HepG2 (cell line): ENCODE measurements around the gene IFNK. TPM values are rescaled to one million over a fixed set of nuclear protein-coding genes. Genes with fewer than 3 reads are reported as not detected.

Source experiments
- ATF2 ChIP-seq: sonication (generic); formaldehyde crosslinking; IDR thresholded peaks from 2 replicates; pipeline ENCODE4 v1.4.0; 2020; ENCODE audit warnings: missing genetic modification reagents
- ATF7-NPFF ChIP-seq: sonication (generic); formaldehyde crosslinking; IDR thresholded peaks from 2 replicates; pipeline ENCODE4 v1.8.1; 2023; ENCODE audit warnings: mild to moderate bottlenecking, low read depth, missing genetic modification reagents, moderate library complexity
- CENPX ChIP-seq: sonication (generic); formaldehyde crosslinking; IDR thresholded peaks from 2 replicates; pipeline ENCODE4 v1.9.0; 2021; ENCODE audit warnings: mild to moderate bottlenecking, missing genetic modification reagents, moderate library complexity
- GLI4 ChIP-seq: sonication (generic); formaldehyde crosslinking; IDR thresholded peaks from 2 replicates; pipeline ENCODE4 v1.5.1; 2020; ENCODE audit warnings: missing genetic modification reagents, mild to moderate bottlenecking, moderate library complexity, borderline replicate concordance
- HMGA1 ChIP-seq: sonication (generic); formaldehyde crosslinking; conservative IDR thresholded peaks from 2 replicates; pipeline ENCODE4 v1.4.0; 2020; ENCODE audit warnings: missing genetic modification reagents
- HNRNPH1 ChIP-seq: fragments of 200-400 bp; formaldehyde crosslinking; optimal IDR thresholded peaks from 2 replicates; pipeline ENCODE3; 2017; ENCODE audit warnings: mild to moderate bottlenecking, low read depth, low read length
- MAZ ChIP-seq, 2 experiments: sonication (generic) in 1 of 2; formaldehyde crosslinking in 1 of 2; IDR thresholded peaks; 2 replicates each; pipeline versions ENCODE4 v1.5.0 to v1.6.1; 2012 to 2020; ENCODE audit warnings: low read depth in 2 of 2, mild to moderate bottlenecking in 2 of 2, borderline replicate concordance in 1 of 2, improper control_type of control experiment in 1 of 2, low read length in 1 of 2, missing genetic modification reagents in 1 of 2, moderate library complexity in 1 of 2
- MEIS2 ChIP-seq: sonication (generic); formaldehyde crosslinking; IDR thresholded peaks from 2 replicates; pipeline ENCODE4 v1.9.0; 2021; ENCODE audit warnings: mild to moderate bottlenecking, missing genetic modification reagents
- PCBP2 ChIP-seq: fragments of 200-400 bp; formaldehyde crosslinking; optimal IDR thresholded peaks from 2 replicates; pipeline ENCODE3; 2018; ENCODE audit warnings: low read length, low read depth; ENCODE audit not compliant: poor library complexity, severe bottlenecking
- PLRG1 ChIP-seq: fragments of 450-650 bp; conservative IDR thresholded peaks from 2 replicates; pipeline ENCODE4 v1.6.1; 2016
- RBAK ChIP-seq: sonication (generic); formaldehyde crosslinking; IDR thresholded peaks from 2 replicates; pipeline ENCODE4 v1.5.1; 2020; ENCODE audit warnings: mild to moderate bottlenecking, missing genetic modification reagents
- RXRB ChIP-seq: IDR thresholded peaks from 2 replicates; pipeline ENCODE4 v1.6.1; 2016; ENCODE audit warnings: borderline replicate concordance, missing genetic modification reagents, missing compliant biosample characterization
- SMYD3 ChIP-seq: sonication (generic); formaldehyde crosslinking; IDR thresholded peaks from 2 replicates; pipeline ENCODE4 v1.8.1; 2023; ENCODE audit warnings: mild to moderate bottlenecking, missing genetic modification reagents
- TP53 ChIP-seq: sonication (generic); formaldehyde crosslinking; conservative IDR thresholded peaks from 2 replicates; pipeline ENCODE4 v1.4.0; 2020; ENCODE audit warnings: missing genetic modification reagents
- YY1 ChIP-seq: IDR thresholded peaks from 2 replicates; pipeline ENCODE4 v1.6.1; 2011; ENCODE audit warnings: low read length, low read depth, moderate library complexity, mild to moderate bottlenecking; ENCODE audit not compliant: insufficient read depth, insufficient replicate concordance
- ZNF136 ChIP-seq: sonication (generic); formaldehyde crosslinking; IDR thresholded peaks from 2 replicates; pipeline ENCODE4 v1.8.1; 2022; ENCODE audit warnings: low read depth, mild to moderate bottlenecking, moderate library complexity, missing genetic modification reagents
- ZNF607 ChIP-seq: sonication (generic); formaldehyde crosslinking; IDR thresholded peaks from 2 replicates; pipeline ENCODE4 v1.5.1; 2020; ENCODE audit warnings: missing genetic modification reagents, mild to moderate bottlenecking, borderline replicate concordance
- ZSCAN9 ChIP-seq: IDR thresholded peaks from 2 replicates; pipeline ENCODE4 v1.6.1; 2016; ENCODE audit warnings: borderline replicate concordance
- polyA plus RNA-seq, 8 experiments: library from polyadenylated mRNA; depleted of rRNA in 3 of 8; stranded (reverse) in 7 of 8; unstranded in 1 of 8; fragments of >200 nt; fragmentation: Illumina TruSeq in 4 of 8; extraction: Trizol in 4 of 8; gene quantifications; 2 replicates each; pipeline versions ENCODE4 v1.2.1 to v1.2.3, GENCODE V29; 2011 to 2016; ENCODE audit warnings: low read depth in 4 of 8, missing spikeins in 1 of 8, mixed read lengths in 1 of 8; ENCODE audit not compliant: insufficient read depth in 1 of 8
- total RNA-seq, 5 experiments: library from RNA; depleted of rRNA; stranded (reverse); fragments of >200 nt; fragmentation: Illumina TruSeq; extraction: Trizol; gene quantifications; 2 replicates each; pipeline ENCODE4 v1.2.3, GENCODE V29; 2016; ENCODE audit warnings: low read depth in 1 of 5
- TF ChIP-seq, protein P1 (sequence below): sonication (generic); formaldehyde crosslinking; IDR thresholded peaks from 2 replicates; pipeline ENCODE4 v1.5.0; 2020; ENCODE audit warnings: mild to moderate bottlenecking, missing genetic modification reagents, borderline replicate concordance
- TF ChIP-seq, protein P2 (sequence below): sonication (generic); formaldehyde crosslinking; IDR thresholded peaks from 2 replicates; pipeline ENCODE4 v1.8.0; 2022; ENCODE audit warnings: low read depth, missing genetic modification reagents
- TF ChIP-seq, protein P3 (sequence below), 2 experiments: fragments of 450-650 bp in 1 of 2; sonication (generic) in 1 of 2; formaldehyde crosslinking; IDR thresholded peaks; 2 replicates each; pipeline versions ENCODE4 v1.5.0 to v1.8.0; 2020 to 2022; ENCODE audit warnings: mild to moderate bottlenecking in 1 of 2, missing genetic modification reagents in 1 of 2
- TF ChIP-seq, protein P4 (sequence below): sonication (generic); formaldehyde crosslinking; IDR thresholded peaks from 2 replicates; pipeline ENCODE4 v1.4.0; 2020; ENCODE audit warnings: mild to moderate bottlenecking, missing genetic modification reagents

The IFNK gene
- total and polyA plus RNA-seq, 2 of the 13 experiments (the other 11 are each of a cell fraction or from before 2014, with no cell fraction given) = not detected

DNA sequence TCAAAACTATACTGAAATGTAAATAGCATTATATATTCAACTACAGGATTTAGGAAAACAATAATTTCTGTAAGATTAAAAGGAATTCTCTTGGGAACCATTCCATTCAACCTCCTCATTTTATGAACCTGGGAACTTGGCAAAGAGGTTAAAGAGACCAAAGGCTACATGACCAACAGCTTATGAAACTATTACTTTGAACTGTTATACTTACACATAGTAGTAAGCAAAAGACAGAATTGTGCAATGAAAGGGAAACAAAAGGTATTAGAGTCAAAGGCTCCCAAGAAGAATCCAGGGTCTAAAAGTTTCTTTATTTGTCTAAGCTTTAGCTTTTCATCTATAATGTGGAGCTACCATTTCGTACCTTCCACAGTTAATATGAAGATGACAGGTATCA is 42.0 kb downstream of the IFNK start (continued):
- TF ChIP-seq, protein P1, sequence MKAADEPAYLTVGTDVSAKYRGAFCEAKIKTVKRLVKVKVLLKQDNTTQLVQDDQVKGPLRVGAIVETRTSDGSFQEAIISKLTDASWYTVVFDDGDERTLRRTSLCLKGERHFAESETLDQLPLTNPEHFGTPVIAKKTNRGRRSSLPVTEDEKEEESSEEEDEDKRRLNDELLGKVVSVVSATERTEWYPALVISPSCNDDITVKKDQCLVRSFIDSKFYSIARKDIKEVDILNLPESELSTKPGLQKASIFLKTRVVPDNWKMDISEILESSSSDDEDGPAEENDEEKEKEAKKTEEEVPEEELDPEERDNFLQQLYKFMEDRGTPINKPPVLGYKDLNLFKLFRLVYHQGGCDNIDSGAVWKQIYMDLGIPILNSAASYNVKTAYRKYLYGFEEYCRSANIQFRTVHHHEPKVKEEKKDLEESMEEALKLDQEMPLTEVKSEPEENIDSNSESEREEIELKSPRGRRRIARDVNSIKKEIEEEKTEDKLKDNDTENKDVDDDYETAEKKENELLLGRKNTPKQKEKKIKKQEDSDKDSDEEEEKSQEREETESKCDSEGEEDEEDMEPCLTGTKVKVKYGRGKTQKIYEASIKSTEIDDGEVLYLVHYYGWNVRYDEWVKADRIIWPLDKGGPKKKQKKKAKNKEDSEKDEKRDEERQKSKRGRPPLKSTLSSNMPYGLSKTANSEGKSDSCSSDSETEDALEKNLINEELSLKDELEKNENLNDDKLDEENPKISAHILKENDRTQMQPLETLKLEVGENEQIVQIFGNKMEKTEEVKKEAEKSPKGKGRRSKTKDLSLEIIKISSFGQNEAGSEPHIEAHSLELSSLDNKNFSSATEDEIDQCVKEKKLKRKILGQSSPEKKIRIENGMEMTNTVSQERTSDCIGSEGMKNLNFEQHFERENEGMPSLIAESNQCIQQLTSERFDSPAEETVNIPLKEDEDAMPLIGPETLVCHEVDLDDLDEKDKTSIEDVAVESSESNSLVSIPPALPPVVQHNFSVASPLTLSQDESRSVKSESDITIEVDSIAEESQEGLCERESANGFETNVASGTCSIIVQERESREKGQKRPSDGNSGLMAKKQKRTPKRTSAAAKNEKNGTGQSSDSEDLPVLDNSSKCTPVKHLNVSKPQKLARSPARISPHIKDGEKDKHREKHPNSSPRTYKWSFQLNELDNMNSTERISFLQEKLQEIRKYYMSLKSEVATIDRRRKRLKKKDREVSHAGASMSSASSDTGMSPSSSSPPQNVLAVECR (CRISPR knock-in tag) = no peak
- TF ChIP-seq YY1 (no peak), ZNF136 (CRISPR knock-in tag) (no peak), MAZ (IDR thresholded peaks at IDR 0.05; ENCODE audit: borderline replicate concordance, low read depth, low read length) (no peak), MAZ (CRISPR knock-in tag; IDR thresholded peaks at IDR 0.05; ENCODE audit: low read depth) (no peak), MEIS2 (CRISPR knock-in tag) (no peak), ATF7-NPFF (CRISPR knock-in tag) (no peak), SMYD3 (no peak), RXRB (CRISPR knock-in tag) (peak; percentile 74), TP53 (no peak), ZNF607 (no peak), HMGA1 (CRISPR knock-in tag) (no peak), HNRNPH1 (no peak), GLI4 (CRISPR knock-in tag) (no peak), CENPX (no peak), ATF2 (CRISPR knock-in tag) (no peak), PCBP2 (no peak), ZSCAN9 (no peak), RBAK (CRISPR knock-in tag) (no peak), PLRG1 (no peak)
- TF ChIP-seq, protein P2, sequence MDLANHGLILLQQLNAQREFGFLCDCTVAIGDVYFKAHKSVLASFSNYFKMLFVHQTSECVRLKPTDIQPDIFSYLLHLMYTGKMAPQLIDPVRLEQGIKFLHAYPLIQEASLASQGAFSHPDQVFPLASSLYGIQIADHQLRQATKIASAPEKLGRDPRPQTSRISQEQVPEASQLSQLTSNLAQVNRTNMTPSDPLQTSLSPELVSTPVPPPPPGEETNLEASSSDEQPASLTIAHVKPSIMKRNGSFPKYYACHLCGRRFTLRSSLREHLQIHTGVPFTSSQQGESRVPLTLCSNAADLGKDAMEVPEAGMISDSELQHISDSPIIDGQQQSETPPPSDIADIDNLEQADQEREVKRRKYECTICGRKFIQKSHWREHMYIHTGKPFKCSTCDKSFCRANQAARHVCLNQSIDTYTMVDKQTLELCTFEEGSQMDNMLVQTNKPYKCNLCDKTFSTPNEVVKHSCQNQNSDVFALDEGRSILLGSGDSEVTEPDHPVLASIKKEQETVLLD (CRISPR knock-in tag) = no peak
- TF ChIP-seq, protein P3, sequence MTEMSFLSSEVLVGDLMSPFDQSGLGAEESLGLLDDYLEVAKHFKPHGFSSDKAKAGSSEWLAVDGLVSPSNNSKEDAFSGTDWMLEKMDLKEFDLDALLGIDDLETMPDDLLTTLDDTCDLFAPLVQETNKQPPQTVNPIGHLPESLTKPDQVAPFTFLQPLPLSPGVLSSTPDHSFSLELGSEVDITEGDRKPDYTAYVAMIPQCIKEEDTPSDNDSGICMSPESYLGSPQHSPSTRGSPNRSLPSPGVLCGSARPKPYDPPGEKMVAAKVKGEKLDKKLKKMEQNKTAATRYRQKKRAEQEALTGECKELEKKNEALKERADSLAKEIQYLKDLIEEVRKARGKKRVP (CRISPR knock-in tag; IDR thresholded peaks at IDR 0.05) = 0 out of 4 replicates have a peak, but pooled peaks of 1 of the 2 experiments have one; percentile 27
- TF ChIP-seq, protein P4, sequence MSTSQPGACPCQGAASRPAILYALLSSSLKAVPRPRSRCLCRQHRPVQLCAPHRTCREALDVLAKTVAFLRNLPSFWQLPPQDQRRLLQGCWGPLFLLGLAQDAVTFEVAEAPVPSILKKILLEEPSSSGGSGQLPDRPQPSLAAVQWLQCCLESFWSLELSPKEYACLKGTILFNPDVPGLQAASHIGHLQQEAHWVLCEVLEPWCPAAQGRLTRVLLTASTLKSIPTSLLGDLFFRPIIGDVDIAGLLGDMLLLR (CRISPR knock-in tag) = no peak
